WI38 (cell line): ENCODE data around the gene CDH20.
A peak's percentile ranks its signal among the peaks of the same experiment; 100 is the strongest.

Experiments
- H3K4me3 ChIP-seq: 2 replicates; pipeline ENCODE4 v1.5.1; 2011; ENCODE audit warnings: low read depth, mild to moderate bottlenecking, control low read depth, low read length
- TF ChIP-seq, protein P1 (sequence below): IDR thresholded peaks from 2 replicates; pipeline ENCODE4 v1.5.1; 2012; ENCODE audit warnings: low read depth, mild to moderate bottlenecking, control low read depth, low read length

Gene CDH20

DNA sequence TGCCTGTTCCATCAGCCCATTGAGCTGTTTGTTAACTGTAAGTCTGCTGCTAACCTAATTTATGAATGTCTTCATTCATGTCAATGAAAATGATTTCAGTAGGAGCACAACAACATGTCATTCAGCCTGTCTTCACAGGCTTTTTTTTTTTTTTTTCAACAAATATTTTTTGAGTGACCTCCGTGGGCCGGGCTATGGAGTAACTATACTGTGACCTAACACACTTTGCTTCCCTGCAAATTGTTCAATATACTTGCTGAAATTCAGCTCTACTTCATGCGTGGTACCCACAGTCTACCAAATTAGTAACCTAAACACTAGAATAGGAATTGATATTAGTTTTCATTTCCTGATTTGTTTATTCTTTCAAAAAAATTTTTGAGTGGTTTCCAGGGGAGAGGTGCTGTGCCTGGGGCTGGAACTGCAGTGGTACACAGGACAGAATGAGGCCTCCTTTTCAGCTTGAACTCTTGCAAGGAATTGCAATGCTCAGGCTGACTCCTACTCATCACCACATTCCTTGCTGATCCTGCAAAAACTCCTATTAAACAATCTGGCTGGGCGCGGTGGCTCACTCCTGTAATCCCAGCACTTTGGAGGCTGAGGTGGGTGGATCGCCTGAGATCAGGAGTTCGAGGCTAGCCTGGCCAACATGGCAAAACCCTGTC lies 87.1 kb downstream of the CDH20 start:
- TF ChIP-seq, protein P1, sequence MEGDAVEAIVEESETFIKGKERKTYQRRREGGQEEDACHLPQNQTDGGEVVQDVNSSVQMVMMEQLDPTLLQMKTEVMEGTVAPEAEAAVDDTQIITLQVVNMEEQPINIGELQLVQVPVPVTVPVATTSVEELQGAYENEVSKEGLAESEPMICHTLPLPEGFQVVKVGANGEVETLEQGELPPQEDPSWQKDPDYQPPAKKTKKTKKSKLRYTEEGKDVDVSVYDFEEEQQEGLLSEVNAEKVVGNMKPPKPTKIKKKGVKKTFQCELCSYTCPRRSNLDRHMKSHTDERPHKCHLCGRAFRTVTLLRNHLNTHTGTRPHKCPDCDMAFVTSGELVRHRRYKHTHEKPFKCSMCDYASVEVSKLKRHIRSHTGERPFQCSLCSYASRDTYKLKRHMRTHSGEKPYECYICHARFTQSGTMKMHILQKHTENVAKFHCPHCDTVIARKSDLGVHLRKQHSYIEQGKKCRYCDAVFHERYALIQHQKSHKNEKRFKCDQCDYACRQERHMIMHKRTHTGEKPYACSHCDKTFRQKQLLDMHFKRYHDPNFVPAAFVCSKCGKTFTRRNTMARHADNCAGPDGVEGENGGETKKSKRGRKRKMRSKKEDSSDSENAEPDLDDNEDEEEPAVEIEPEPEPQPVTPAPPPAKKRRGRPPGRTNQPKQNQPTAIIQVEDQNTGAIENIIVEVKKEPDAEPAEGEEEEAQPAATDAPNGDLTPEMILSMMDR: no peak
- no peak overlapping the region for H3K4me3 ChIP-seq

DNA sequence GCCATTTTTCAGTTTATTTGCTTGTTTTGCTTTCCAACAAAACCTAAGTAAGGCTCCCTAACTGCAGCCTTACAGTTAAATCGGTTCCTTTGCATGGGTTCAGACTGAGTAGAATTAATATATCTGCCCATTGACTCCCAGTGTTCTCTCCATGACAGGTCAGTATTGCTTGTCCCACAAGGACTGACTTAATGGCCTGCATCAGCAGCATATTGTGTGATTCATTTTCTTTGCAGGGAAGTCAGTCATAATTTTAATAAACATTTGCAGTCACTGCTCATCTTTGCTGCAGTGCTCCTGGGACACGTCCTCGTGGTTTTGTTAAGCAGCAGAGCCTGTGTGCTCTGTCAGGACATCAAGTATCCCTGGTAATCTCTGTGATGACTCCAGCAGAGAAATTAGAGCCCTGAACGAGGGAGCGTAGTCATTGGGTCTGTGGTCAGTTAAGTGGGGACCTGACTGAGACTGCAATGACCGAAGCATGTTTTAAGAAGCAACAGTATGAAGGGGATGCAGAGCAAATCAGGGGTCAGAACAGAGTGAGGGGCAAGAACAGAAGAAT lies 93.3 kb downstream of the CDH20 start:
- TF ChIP-seq, protein P1: no peak
- no peak overlapping the region for H3K4me3 ChIP-seq

DNA sequence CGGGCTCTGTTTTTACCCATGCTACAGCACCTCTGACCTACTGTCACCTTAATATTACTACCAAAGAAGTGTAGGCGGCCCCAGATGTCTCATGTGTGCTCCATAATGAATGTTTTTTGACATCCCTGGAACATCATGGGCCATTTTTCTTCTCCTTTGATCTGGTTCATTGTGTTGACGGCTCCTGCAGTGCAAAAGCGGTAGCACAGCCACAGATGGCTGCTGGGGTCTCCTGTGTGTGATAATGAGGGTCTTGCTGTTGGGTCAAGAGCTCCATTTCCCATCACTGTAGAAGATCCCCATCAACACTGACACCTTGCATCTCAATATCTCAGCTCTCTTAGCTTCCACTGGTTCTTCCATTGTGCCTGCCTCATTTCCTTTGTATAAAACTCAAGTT lies 95.0 kb downstream of the CDH20 start:
- no peak overlapping the region for H3K4me3 ChIP-seq
- TF ChIP-seq, protein P1: no peak

DNA sequence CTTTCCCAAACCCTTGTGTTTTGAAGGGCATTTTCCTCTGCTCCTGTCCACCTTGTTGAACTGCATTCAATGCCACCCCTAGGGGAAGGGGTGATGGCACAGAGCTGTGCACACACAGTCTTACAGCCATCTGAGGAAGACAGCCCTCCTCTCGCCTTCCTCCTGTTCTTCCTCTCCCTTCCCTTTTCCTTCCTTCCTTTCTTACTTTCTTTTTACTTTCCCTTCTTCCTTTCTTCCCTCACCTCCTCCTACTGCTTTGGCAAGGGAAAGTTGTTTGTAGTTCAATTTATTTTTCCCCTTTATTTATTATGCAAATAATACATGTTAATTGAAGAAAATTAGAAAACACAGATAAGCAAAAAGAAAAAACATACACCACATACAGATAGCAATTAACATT lies 99.4 kb downstream of the CDH20 start:
- TF ChIP-seq, protein P1: no peak
- H3K4me3 ChIP-seq: no peak overlapping the region

DNA sequence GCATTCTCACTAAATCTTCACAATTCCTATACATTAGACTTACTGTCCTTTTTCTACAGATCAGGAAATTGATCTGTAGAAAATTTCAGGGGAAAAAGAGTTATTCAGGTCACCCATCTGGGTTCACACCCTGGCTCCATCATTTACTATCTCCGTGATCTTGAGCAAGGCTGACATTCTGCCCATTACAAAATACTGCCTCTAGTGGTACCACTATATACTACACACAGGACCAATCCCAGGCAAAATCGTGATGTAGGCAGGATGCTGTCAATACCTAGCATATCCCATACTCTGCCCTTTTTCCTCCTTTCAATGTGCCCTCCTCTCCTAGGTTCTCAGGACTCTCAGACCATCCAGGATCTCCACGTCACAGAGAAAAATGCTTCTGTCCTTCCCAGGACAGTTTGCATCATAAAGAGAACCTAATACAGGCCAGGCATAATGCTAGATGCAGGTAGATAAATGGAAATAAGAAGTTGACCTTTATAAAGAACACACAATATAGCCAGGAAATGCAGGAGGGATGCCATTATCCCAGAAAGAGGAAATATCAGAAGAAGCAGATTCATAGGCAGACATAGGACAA lies 101.9 kb downstream of the CDH20 start:
- H3K4me3 ChIP-seq: no peak overlapping the region

DNA sequence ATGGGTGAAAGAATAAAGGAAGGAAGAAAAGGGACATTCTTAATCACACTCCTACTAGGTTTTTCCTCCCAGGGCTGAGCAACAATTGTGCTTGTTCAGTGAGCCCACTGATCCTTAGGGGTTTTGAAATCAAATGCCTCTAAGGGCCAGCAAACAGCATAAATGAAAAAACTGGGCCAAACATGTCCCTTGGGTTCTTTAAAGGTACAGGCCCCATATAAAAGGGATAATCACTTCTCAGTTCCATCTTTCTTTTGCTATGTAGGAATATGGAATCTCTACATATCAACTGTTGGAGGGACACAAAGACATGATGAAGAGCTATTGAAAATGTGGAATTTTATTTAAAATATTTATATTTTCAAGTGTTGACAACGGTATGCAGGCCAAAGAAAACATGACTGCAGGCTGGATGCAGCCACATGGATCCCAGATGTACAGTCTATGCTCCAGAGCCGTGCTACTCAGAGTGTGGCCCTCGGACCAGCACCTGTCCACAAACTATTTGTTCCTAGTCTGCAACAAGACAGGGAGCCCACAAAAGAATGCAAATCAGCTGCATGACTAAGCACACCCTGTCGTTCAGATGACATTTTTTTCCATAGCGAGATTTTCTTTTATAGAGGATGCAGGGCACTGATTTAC lies 110.0 kb downstream of the CDH20 start:
- no peak overlapping the region for H3K4me3 ChIP-seq
- TF ChIP-seq, protein P1: no peak

More for the DNA sequence above, 101.9 kb downstream of the CDH20 start:
- TF ChIP-seq, protein P1: peak; percentile 36

DNA sequence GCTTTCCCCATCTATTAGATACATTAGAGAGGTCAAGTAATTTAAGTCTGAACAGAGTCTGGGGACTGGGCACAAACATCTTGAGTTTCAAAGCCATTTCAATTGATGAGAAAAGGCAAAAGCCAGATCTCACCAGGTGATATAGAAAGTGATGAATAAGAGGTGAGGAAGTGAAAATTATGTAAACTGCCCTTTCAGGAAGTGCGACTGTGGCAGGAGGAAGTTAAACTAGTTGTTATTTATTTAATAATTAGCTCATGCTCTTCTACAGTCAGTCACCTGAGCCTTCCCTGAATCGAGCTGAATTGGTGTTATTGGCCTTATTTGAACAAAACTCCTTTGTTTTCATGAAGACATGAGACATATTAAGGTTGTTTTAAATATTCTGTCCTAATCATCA lies 115.1 kb downstream of the CDH20 start:
- TF ChIP-seq, protein P1: no peak
- no peak overlapping the region for H3K4me3 ChIP-seq
